Astrocyte of the spinal cord (primary cell): ENCODE results near the gene LY6G6F.

Experiments used
- DNase-seq: peaks from one replicate; pipeline ENCODE4 v3.0.0; 2011; ENCODE audit warnings: low read depth, low spot score
- H3K4me3 ChIP-seq: 2 replicates; pipeline ENCODE4 v1.5.1; 2011; ENCODE audit warnings: low read depth, mild to moderate bottlenecking, low read length, moderate library complexity
- CTCF ChIP-seq: IDR thresholded peaks from 2 replicates; pipeline ENCODE4 v1.5.1; 2012; ENCODE audit warnings: low read depth, mild to moderate bottlenecking, low read length, inconsistent platforms
- in situ Hi-C: cut with HindIII; loops from 2 replicates; pipeline ENCODE4 v1.10.0; 2017; ENCODE audit warnings: low sequenced_read_pairs

The LY6G6F gene

GRCh38 chr6:31664790-31665500 is 41.7 kb upstream of the LY6G6F start, which contains the start of gene GPANK1:
TSS of gene GPANK1 (minus strand) at chr6:31664997. CDS start at chr6:31664478, 519 bp downstream.
- H3K4me3 ChIP-seq, result peak within 1 kb of the TSS; percentile 96
- no peak for TF ChIP-seq CTCF
- peak; percentile 91 for DNase-seq
- in situ Hi-C loops, result no loop called here

DNA sequence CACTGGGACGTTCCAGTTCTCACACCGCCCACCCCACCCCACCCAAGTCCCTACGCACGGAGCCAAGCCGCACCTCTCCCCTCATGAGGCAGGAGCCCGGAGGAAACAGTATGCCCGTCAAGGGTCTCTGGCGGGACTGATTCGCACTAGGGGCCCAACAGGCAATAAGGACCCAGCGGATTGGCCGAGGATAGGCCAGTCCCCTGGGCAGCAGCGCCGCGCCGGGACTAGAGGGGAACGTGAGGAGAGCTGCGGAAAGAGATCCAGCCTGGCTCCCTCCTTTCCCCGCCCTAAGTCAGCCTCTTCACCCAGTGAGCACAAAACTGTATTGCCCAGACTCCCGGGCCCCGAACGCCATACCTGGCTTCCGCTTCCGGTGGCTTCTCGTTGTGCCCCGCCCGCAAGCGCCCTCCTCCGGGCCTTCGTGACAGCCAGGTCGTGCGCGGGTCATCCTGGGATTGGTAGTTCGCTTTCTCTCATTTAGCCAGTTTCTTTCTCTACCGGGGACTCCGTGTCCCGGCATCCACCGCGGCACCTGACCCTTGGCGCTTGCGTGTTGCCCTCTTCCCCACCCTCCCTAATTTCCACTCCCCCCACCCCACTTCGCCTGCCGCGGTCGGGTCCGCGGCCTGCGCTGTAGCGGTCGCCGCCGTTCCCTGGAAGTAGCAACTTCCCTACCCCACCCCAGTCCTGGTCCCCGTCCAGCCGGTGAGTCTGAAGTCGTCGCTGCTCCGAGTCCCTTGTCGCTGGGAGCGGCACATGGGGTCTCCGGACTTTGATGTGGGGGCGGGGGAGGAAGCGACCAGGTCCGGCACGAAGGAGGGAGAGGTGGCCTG is 40.9 kb upstream of the LY6G6F start, which contains the start of gene CSNK2B:
CSNK2B (plus strand) TSS at position 580 of the 836 bp plus-strand sequence. CDS start 752 bp downstream, outside the sequence.
- in situ Hi-C loops, result no loop called here
- no peak for TF ChIP-seq CTCF
- peak within 1 kb of the TSS; percentile 96 for H3K4me3 ChIP-seq
- DNase-seq, result peak; percentile 97

- no peak for DNase-seq
- TF ChIP-seq CTCF, result no peak
- peak overlapping the region; percentile 96 for H3K4me3 ChIP-seq
- in situ Hi-C loops, result no loop called here
These were observed 40.2 kb upstream of the LY6G6F start for GRCh38 chr6:31666337-31666965.

DNA sequence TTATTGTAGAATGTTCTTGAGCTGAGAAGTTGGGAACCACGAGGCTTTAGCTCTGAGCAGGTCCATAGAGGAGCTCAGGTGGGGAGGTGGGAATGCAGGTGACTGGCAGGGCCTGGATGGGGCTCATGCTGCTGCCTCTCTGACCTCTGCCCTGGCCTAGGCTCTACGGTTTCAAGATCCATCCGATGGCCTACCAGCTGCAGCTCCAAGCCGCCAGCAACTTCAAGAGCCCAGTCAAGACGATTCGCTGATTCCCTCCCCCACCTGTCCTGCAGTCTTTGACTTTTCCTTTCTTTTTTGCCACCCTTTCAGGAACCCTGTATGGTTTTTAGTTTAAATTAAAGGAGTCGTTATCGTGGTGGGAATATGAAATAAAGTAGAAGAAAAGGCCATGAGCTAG is 37.0 kb upstream of the LY6G6F start, which contains the start of gene LY6G5B:
LY6G5B (plus strand) TSS at position 301 of the 400 bp plus-strand sequence. CDS start 975 bp downstream, outside the sequence.
- TF ChIP-seq CTCF, result no peak
- DNase-seq, result no peak
- H3K4me3 ChIP-seq, result no peak within 1 kb of the TSS
- in situ Hi-C loops, result no loop called here

- no peak for DNase-seq
- in situ Hi-C loops, result no loop called here
- H3K4me3 ChIP-seq, result no peak overlapping the region
- no peak for TF ChIP-seq CTCF
These were observed 30.3 kb upstream of the LY6G6F start for GRCh38 chr6:31676322-31676903.

DNA sequence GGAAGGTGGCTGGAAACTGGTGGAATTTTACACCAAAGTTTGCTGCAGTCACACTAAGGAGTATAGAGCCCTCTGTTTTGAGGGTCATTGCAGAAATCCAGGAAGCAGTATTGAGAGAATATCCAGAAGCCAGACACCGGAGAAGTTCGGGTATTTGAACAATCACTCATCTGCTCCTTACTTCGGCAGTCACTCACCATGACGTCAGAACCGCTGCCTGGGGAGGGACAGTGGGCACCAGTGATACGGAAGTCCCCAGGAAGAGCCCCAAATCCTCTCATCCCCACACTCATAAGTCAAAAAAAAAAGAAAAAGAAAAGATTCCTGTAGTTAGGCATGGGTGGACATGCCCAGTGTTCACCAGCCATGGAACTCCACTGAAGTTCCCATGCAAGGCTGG is 29.8 kb upstream of the LY6G6F start:
- no peak for TF ChIP-seq CTCF
- in situ Hi-C loops, result no loop called here
- DNase-seq, result no peak
- H3K4me3 ChIP-seq, result no peak overlapping the region
